T-helper 1 cell treated with Interleukin-12 subunit alpha and Interleukin-12 subunit beta and Interleukin-4 antibody, amounts not matched to agents 30 μg/mL and 1 μg/mL, for 36 hours (primary cell): ENCODE results near the gene FAM131C.
A peak's percentile ranks its signal among the peaks of the same experiment; 100 is the strongest.

Experiments
- H3K27ac Mint-ChIP-seq: one replicate; pipeline ENCODE4 v1.8.0; 2021; ENCODE audit warnings: mild to moderate bottlenecking, mixed read lengths
- H3K27me3 Mint-ChIP-seq: one replicate; pipeline ENCODE4 v1.8.0; 2021; ENCODE audit warnings: low read depth, mixed read lengths
- H3K36me3 Mint-ChIP-seq: one replicate; pipeline ENCODE4 v1.8.0; 2021; ENCODE audit warnings: low read depth, mixed read lengths
- H3K4me1 Mint-ChIP-seq: one replicate; pipeline ENCODE4 v1.8.0; 2021; ENCODE audit warnings: low read depth, mixed read lengths
- H3K4me3 Mint-ChIP-seq: one replicate; pipeline ENCODE4 v1.8.0; 2021; ENCODE audit warnings: mild to moderate bottlenecking, moderate library complexity, mixed read lengths
- H3K9me3 Mint-ChIP-seq: one replicate; pipeline ENCODE4 v1.8.0; 2021; ENCODE audit warnings: mixed read lengths

Gene FAM131C

GRCh38 chr1:16073490-16074119, at the start of gene FAM131C:
Gene FAM131C (minus strand): TSS chr1:16073651. CDS start chr1:16073442, 209 bp downstream.
- peaks cover 17% of the 10 kb centered on the region for H3K4me1 Mint-ChIP-seq
- peak within 1 kb of the TSS; percentile 56 for H3K4me3 Mint-ChIP-seq
- H3K27me3 Mint-ChIP-seq = peaks cover 26% of the 10 kb centered on the region
- peak within 1 kb of the TSS; percentile 37 for H3K27ac Mint-ChIP-seq
- no peaks in the 10 kb centered on the region for H3K9me3 Mint-ChIP-seq
- no peaks in the 10 kb centered on the region for H3K36me3 Mint-ChIP-seq

- Mint-ChIP-seq H3K9me3 (no peaks in the 10 kb centered on the region), H3K4me1 (peaks cover 7% of the 10 kb centered on the region), H3K27ac (peak overlapping the region; percentile 45), H3K36me3 (no peaks in the 10 kb centered on the region), H3K27me3 (no peaks in the 10 kb centered on the region), H3K4me3 (no peak overlapping the region)
Observed at GRCh38 chr1:16122916-16123315, 49.5 kb upstream of the FAM131C start.

GRCh38 chr1:16122350-16122881, 49.0 kb upstream of the FAM131C start:
- no peak overlapping the region for H3K27ac Mint-ChIP-seq
- H3K4me3 Mint-ChIP-seq = no peak overlapping the region
- H3K9me3 Mint-ChIP-seq = no peaks in the 10 kb centered on the region
- no peaks in the 10 kb centered on the region for H3K36me3 Mint-ChIP-seq
- H3K27me3 Mint-ChIP-seq = no peaks in the 10 kb centered on the region
- peaks cover 7% of the 10 kb centered on the region for H3K4me1 Mint-ChIP-seq

- H3K36me3 Mint-ChIP-seq = no peaks in the 10 kb centered on the region
- H3K27ac Mint-ChIP-seq = no peak overlapping the region
- no peak overlapping the region for H3K4me3 Mint-ChIP-seq
- H3K9me3 Mint-ChIP-seq = no peaks in the 10 kb centered on the region
- peaks cover 7% of the 10 kb centered on the region for H3K4me1 Mint-ChIP-seq
- H3K27me3 Mint-ChIP-seq = no peaks in the 10 kb centered on the region
Observed at GRCh38 chr1:16120940-16121410, 47.5 kb upstream of the FAM131C start.

GRCh38 chr1:16120407-16120806, 47.0 kb upstream of the FAM131C start:
- Mint-ChIP-seq H3K4me3 (no peak overlapping the region), H3K9me3 (no peaks in the 10 kb centered on the region), H3K36me3 (no peaks in the 10 kb centered on the region), H3K27me3 (no peaks in the 10 kb centered on the region), H3K27ac (no peak overlapping the region), H3K4me1 (peaks cover 7% of the 10 kb centered on the region)

- H3K4me3 Mint-ChIP-seq = no peak overlapping the region
- H3K36me3 Mint-ChIP-seq = no peaks in the 10 kb centered on the region
- no peak overlapping the region for H3K27ac Mint-ChIP-seq
- no peaks in the 10 kb centered on the region for H3K27me3 Mint-ChIP-seq
- no peaks in the 10 kb centered on the region for H3K9me3 Mint-ChIP-seq
- peaks cover 7% of the 10 kb centered on the region for H3K4me1 Mint-ChIP-seq
Observed at GRCh38 chr1:16119926-16120325, 46.5 kb upstream of the FAM131C start.

- Mint-ChIP-seq H3K9me3 (no peaks in the 10 kb centered on the region), H3K27ac (no peak overlapping the region), H3K4me1 (peaks cover 7% of the 10 kb centered on the region), H3K27me3 (no peaks in the 10 kb centered on the region), H3K36me3 (no peaks in the 10 kb centered on the region), H3K4me3 (no peak overlapping the region)
Observed at GRCh38 chr1:16119504-16119903, 46.1 kb upstream of the FAM131C start.

GRCh38 chr1:16118706-16119105, 45.3 kb upstream of the FAM131C start:
- H3K4me1 Mint-ChIP-seq = peaks cover 7% of the 10 kb centered on the region
- H3K27me3 Mint-ChIP-seq = no peaks in the 10 kb centered on the region
- no peaks in the 10 kb centered on the region for H3K9me3 Mint-ChIP-seq
- no peaks in the 10 kb centered on the region for H3K36me3 Mint-ChIP-seq
- H3K27ac Mint-ChIP-seq = no peak overlapping the region
- H3K4me3 Mint-ChIP-seq = no peak overlapping the region

GRCh38 chr1:16117936-16118335, 44.5 kb upstream of the FAM131C start:
- Mint-ChIP-seq H3K27ac (no peak overlapping the region), H3K27me3 (no peaks in the 10 kb centered on the region), H3K36me3 (no peaks in the 10 kb centered on the region), H3K4me1 (peaks cover 3% of the 10 kb centered on the region), H3K4me3 (no peak overlapping the region), H3K9me3 (no peaks in the 10 kb centered on the region)

GRCh38 chr1:16117369-16117768, 43.9 kb upstream of the FAM131C start:
- Mint-ChIP-seq H3K4me1 (no peaks in the 10 kb centered on the region), H3K9me3 (no peaks in the 10 kb centered on the region), H3K27ac (no peak overlapping the region), H3K4me3 (no peak overlapping the region), H3K27me3 (no peaks in the 10 kb centered on the region), H3K36me3 (no peaks in the 10 kb centered on the region)

GRCh38 chr1:16116625-16117024, 43.2 kb upstream of the FAM131C start:
- Mint-ChIP-seq H3K27me3 (peaks cover 3% of the 10 kb centered on the region), H3K27ac (no peak overlapping the region), H3K4me3 (no peak overlapping the region), H3K9me3 (no peaks in the 10 kb centered on the region), H3K36me3 (no peaks in the 10 kb centered on the region), H3K4me1 (no peaks in the 10 kb centered on the region)

GRCh38 chr1:16116002-16116401, 42.6 kb upstream of the FAM131C start:
- no peak overlapping the region for H3K27ac Mint-ChIP-seq
- H3K27me3 Mint-ChIP-seq = peaks cover 4% of the 10 kb centered on the region
- H3K4me1 Mint-ChIP-seq = no peaks in the 10 kb centered on the region
- no peak overlapping the region for H3K4me3 Mint-ChIP-seq
- H3K36me3 Mint-ChIP-seq = no peaks in the 10 kb centered on the region
- no peaks in the 10 kb centered on the region for H3K9me3 Mint-ChIP-seq

- Mint-ChIP-seq H3K27ac (no peak overlapping the region), H3K4me3 (no peak overlapping the region), H3K4me1 (no peaks in the 10 kb centered on the region), H3K36me3 (no peaks in the 10 kb centered on the region), H3K27me3 (peaks cover 4% of the 10 kb centered on the region), H3K9me3 (no peaks in the 10 kb centered on the region)
Observed at GRCh38 chr1:16115468-16115983, 42.1 kb upstream of the FAM131C start.

GRCh38 chr1:16114527-16115467, 41.3 kb upstream of the FAM131C start:
- H3K27ac Mint-ChIP-seq = no peak overlapping the region
- H3K36me3 Mint-ChIP-seq = no peaks in the 10 kb centered on the region
- H3K4me3 Mint-ChIP-seq = no peak overlapping the region
- peaks cover 4% of the 10 kb centered on the region for H3K27me3 Mint-ChIP-seq
- no peaks in the 10 kb centered on the region for H3K4me1 Mint-ChIP-seq
- no peaks in the 10 kb centered on the region for H3K9me3 Mint-ChIP-seq
